SK-MEL-5 (cell line): ENCODE results near the gene DYNLT2. TPM values are rescaled to one million over a fixed set of nuclear protein-coding genes. Genes with fewer than 3 reads are reported as not detected.

Source experiments
- DNase-seq: peaks from one replicate; pipeline ENCODE4 v3.0.0-alpha.2; 2016; ENCODE audit warnings: low read depth, low spot score
- in situ Hi-C: cut with HindIII; loops from 2 replicates; pipeline ENCODE4 v1.10.0; 2016; ENCODE audit warnings: low sequenced_read_pairs, high pct_unique_total_duplicates, low pct_unique_long_range_greater_than_20kb
- polyA plus RNA-seq, 2 experiments: library from polyadenylated mRNA; depleted of rRNA; stranded (reverse); fragments of >200 nt; gene quantifications; 2 replicates each; pipeline ENCODE4 v1.2.3, GENCODE V29; 2015
- total RNA-seq: library from RNA; depleted of rRNA; stranded (reverse); fragments of >200 nt; shearing (Covaris generic); gene quantifications from 2 replicates; pipeline ENCODE4 v1.2.3, GENCODE V29; 2014; rRNA removed

The DYNLT2 gene
- total RNA-seq, result 0.61 and 1.4 TPM in 2 replicates
- polyA plus RNA-seq (2015; cell fraction: cytosol; rRNA removed), result 0.16 and 0.52 TPM in 2 replicates
- 7.8 and 9.8 TPM in 2 replicates for polyA plus RNA-seq (2015; cell fraction: nucleus; rRNA removed)

DNA sequence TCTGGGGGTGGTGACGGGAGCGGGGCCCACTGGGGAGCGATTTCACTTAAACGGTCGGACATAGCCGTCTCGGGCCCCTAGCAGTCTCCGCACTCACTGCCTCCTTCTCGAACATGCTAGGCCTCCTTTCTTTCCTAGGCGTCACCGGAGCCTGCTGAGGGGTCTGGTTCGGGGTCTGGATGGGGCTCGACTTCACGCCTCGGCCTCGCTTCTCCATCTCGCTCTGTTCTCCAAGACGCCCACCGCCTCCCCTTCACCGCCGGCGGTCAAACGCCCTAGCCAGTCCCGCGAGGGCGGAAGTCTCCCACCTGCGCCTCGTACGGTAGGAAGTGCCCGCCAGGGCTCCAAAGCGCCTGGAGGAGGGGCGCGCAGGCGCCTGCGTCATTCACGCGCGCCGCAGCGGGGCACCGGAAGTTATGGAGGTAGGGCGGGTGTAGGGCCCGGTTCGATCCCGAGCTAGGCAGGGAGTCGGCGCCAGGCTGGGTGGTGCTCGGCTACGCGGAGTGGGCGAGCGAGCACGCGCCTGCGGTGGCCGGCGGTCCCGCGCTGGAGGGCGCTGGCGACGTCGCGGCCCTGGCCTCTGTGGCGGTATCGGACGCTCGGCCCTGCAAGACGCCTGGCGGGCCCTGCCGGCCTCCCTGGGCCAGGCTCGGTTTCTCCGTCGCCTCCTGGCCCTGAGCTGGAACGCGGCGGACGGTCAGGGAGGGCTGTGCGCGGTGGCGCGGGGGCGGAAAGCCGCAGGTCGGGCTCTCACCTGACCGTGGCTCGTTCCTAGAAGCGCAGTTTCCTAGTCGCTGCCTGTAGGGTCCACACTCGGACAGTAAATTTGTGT is at the start of gene DYNLT2, which contains the start of gene ERMARD:
Gene DYNLT2, minus strand, starts transcription at position 331 of the 832 bp plus-strand sequence. Its CDS starts 114 bp downstream, at position 217.
Gene ERMARD, plus strand, starts transcription at position 381 of the 832 bp plus-strand sequence. Its CDS starts 36 bp downstream, at position 417.
- peak; percentile 88 for DNase-seq
- in situ Hi-C loops, result no loop called here

DNA sequence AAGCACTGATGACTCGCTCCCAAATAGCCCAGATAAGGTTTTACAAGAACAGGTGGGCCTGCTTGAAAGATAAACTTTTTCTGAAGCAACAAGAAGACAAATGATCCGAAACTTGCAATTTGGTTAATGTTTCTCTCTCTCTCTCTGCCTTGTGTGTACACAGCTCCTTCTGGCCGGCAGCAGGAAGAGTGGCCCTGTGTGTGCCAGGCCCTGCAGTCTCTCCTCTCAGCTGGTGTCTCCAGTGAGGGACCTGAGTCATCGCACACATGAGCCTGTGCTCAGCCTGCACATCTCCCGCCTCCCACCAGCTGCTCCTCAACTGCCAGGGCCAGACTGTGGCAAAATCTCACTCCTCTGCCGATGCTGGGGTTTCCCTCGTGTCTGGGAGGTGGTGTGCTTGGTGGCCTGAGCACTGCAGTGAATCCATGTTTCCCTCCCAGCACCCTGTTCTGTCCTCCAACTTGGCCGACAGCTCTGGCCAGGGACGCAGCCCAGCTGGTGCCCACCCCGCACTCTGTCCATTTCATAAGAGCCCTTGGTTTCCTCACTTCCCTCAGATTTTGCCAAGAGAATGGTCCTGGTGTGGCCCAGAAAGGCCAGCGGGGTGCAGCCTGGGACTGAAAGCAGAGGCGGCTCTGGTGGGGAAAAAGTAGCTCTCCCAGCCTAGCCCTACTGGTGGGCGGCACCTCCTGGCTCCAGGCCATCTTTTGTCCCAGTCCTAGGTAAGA is 49.5 kb upstream of the DYNLT2 start:
- DNase-seq, result no peak
- in situ Hi-C loops, result no loop called here

DNA sequence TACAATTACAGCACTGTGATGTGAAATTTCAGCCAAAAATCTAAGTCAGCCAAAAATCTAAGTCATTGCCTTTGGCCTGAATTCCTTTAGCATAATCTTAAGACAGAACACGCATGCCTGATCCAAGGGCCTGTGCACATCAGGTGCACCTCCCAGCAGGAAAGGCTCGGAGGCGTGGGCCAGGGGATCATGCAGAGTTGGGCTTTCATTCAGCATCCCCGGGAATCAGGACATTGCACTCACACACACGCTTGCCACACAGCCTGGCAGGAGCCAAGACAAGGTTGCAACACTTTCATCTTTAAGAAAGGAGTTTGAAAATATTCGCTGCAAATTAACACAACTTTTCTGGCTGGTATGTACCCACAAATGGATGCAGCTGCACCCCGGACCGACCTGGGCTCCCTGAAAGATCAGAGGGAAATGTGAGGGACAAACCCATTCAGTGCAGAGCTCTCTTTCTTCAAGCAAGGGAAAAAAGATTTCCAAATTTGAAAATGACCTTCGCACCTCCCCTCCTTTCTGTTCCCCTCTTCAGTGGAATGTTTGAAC is 48.8 kb upstream of the DYNLT2 start:
- in situ Hi-C loops, result no loop called here

DNA sequence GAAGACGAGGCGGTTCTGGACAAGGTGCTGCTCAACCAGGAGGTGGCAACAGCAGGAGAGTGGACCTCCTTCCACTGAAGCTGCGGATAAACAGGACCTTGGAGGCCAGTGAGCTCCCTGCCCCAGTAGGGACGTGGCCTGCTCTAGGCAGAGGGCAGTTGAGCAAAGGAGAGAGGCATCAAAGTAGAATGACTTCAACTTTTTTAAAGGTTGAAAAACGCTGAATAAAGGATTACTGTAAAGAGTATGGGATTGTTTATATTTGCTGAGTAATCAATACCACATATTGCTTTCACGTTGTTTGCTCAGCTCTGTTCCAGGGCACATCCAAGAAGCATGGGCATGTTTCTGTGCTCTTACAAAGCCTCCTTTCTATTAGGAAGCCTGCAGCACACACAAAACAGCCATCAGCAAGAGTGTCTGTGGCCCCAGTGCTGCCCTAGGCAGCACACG is 48.1 kb upstream of the DYNLT2 start:
- DNase-seq, result no peak
- in situ Hi-C loops, result no loop called here

More for the DNA sequence above, 48.8 kb upstream of the DYNLT2 start:
- DNase-seq, result no peak

DNA sequence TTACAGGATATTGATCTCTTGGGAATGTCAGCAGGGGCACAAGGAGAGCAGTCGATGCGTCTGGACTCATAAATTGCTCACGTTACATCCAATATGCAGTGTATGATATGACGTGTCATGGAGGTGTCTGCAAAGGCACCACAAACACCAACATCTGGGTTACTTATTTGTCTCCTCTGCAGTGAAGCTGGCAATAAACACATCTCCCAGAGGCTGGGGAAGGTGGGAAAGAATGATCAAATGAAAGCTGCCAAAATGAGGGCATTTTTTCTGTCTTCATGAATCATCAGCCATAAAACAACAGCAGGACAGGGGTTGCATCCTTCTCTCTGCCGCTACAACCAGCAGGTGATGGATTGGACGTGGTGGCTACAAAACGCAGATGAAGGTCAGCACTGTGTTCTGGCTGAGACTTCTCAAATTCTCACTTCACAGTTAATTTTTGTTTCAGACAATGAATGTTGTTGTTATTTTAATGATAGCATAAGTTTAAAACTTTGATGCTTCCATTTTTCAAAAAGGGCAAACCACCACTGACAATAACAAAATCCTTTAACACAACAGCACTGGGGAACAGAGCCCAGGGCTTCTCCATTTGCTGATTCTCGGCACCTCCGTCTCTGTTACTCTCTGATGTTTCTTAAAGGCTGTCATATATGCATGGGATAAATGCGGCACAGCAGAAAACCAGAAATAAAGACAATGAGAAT is 47.5 kb upstream of the DYNLT2 start:
- DNase-seq, result no peak
- in situ Hi-C loops, result no loop called here

- in situ Hi-C loops, result no loop called here
Observed at GRCh38 chr6:169795196-169795595, 43.8 kb upstream of the DYNLT2 start.

DNA sequence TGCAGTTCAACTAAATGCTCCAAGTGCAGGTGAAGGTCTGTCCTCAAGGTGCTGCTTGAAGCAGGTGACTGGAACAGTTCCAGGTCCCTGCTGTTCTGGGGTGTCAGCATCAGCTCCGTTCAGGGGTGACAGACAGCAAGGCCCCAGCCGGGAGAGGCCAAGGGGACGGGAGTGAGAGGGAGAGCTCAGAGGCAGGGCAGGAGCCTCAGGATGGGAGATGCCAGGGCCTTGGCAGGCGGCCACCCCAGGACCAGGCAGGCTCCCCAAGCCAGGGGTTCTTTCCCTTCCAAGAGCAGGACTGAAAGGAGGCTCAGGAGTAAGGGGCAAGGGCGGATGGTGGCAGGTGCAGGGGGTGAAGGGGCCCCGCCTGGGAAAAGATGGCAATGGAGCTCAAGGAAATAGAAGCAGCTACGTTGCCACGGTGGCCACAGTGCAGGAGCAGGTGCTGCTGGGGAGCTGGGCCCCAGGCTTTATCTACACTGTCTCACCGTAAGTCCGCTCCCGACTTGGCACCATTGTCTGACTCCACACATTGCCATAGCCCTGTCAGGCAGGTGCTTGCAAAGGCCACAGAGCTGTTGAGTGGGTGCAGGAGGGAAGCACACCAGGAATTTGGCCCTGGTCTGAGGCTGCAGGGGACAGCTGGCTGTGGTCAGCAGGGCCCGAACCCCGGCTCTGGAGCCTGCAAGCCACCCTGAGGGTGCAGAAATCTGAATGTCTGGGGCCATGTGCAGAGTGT is 43.1 kb upstream of the DYNLT2 start:
- in situ Hi-C loops, result no loop called here
- no peak for DNase-seq

More at GRCh38 chr6:169795196-169795595, 43.8 kb upstream of the DYNLT2 start:
- no peak for DNase-seq

DNA sequence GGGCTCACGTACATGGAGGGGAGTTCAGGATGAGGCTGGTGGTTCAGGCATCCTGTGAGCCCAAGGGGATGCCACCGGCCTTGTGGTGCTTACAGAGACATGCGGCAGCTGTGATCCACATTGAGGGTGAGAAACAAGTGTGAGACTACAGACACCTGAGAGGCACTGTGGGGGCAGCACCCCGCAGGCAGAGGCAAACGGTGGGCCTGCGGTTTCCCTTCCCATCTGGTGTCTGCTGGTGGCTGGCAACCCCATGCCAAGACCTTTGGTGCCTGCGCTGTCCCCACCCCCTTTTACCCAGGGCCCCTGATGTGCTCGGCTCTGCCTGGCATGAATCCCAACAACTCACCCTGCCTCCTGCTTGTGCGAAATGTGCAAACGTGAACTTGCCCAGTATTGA is 42.0 kb upstream of the DYNLT2 start:
- no peak for DNase-seq
- in situ Hi-C loops, result no loop called here

- in situ Hi-C loops, result no loop called here
Observed at GRCh38 chr6:169792306-169793015, 41.1 kb upstream of the DYNLT2 start.

GRCh38 chr6:169791721-169792131 is 40.4 kb upstream of the DYNLT2 start:
- DNase-seq, result no peak
- in situ Hi-C loops, result no loop called here

More at GRCh38 chr6:169792306-169793015, 41.1 kb upstream of the DYNLT2 start:
- DNase-seq, result no peak

DNA sequence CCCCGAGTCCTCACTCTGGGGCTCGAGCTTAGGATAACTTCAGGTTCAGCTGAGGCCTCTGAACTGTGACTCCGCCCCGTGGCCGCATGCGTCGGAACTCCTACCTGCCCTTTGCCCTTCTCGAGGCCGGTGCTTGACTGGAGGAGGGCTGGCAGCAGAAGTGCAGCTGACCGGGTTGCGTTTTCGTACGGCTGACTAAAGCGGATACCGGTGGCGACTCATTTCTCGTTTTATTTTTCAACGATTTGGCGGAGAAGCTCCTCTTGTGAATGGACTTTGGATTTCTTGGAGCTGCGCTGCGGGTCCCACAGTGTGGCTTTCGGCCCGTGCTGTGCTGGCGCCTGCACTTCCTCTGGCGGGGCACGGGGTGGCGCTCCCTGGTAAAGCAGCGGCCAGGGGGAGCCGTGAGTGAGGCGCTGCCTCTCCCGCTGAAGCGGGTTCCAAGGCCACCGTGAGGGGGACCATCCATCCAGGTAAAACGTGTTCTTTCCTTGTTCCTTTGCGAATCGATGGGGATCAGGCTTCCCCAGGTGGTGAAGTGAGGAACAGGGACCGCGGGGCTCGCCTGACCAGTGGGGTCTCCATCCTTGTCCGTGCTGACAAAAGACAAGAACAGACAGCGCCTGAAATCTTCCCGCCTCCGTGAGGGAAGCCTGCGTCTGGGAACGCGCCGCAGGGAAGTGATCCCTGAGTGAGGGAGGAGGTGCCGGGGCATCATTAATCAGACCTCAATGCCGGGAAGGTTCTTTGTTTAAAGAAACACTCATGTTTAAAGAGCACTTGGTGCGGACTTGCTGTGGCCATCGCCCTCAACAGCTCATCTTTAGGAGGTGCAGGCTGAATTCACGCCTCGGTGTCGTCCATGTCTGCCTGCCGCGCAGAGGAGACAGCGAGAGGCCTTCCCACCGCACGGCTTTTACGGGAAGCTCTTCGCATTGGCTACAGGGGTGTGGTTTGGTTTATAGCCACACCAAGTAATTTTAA is 38.9 kb upstream of the DYNLT2 start:
- in situ Hi-C loops, result no loop called here
- peak; percentile 56 for DNase-seq

- in situ Hi-C loops, result no loop called here
- no peak for DNase-seq
Observed at GRCh38 chr6:169789146-169789943, 38.0 kb upstream of the DYNLT2 start.

DNA sequence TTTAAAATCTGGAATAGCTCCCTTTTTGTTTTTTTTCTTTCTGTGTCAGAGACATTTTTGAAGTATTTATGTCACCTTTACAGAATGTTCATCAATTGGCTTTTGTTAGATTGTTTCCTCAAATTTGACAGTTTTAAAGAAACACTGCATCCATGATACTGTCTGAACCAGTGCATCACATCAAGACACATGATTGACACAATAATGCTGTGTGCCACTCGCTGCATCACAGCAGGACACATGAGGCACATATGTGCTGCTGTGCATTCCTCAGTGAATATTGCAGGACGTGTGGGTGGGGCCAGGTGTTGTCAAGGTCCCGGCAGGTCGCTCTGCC is 37.4 kb upstream of the DYNLT2 start:
- in situ Hi-C loops, result no loop called here
- no peak for DNase-seq

DNA sequence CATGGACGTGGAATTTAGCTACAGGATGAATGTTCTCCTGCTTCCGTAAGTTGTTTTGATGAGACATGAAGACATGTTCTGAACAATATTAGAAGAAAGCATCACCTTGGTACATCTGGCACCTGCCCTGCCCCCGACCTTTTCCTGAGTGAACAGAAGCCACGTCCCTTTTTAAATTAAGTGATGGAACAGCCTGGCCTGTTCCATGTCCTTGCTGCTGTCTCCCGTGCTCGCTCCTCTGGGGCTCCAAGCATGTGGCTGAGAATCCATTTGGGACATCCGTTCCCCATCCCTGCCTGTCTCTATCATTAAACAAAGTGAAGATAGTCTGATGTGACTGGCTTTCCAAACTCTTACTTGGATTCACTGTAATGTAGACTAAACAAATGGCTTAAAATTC is 36.4 kb upstream of the DYNLT2 start:
- DNase-seq, result no peak
- in situ Hi-C loops, result no loop called here

GRCh38 chr6:169786349-169786748 is 35.0 kb upstream of the DYNLT2 start:
- DNase-seq, result no peak
- in situ Hi-C loops, result no loop called here
